GM12878 (cell line): ENCODE data around the gene SPDYE4.

Experiments
- CTCF ChIP-seq, 3 experiments: IDR thresholded peaks in 2 of 3; conservative IDR thresholded peaks in 1 of 3; 2 replicates each; pipeline ENCODE4 v1.5.1; 2011; ENCODE audit warnings: low read depth in 3 of 3, low read length in 3 of 3, mild to moderate bottlenecking in 3 of 3, control low read depth in 2 of 3, moderate library complexity in 2 of 3, inconsistent platforms in 1 of 3, mixed read lengths in 1 of 3; ENCODE audit not compliant: control insufficient read depth in 2 of 3, insufficient read depth in 1 of 3; ENCODE audit errors: extremely low read depth in 1 of 3
- EZH2 ChIP-seq: IDR thresholded peaks from 2 replicates; pipeline ENCODE4 v1.6.1; 2012; ENCODE audit warnings: low read depth, mild to moderate bottlenecking, control low read depth, inconsistent platforms, low read length, borderline replicate concordance; ENCODE audit not compliant: control insufficient read depth
- HDAC6 ChIP-seq: fragments of 200-600 bp; sonication (generic); IDR thresholded peaks from one replicate; pipeline ENCODE4 v1.8.0; 2017; ENCODE audit warnings: antibody characterized with exemption; ENCODE audit not compliant: unreplicated experiment
- JUND ChIP-seq: IDR thresholded peaks from 2 replicates; pipeline ENCODE4 v1.6.1; 2012; ENCODE audit warnings: low read depth, mild to moderate bottlenecking, low read length, improper control_type of control experiment, moderate library complexity
- MYC ChIP-seq: IDR thresholded peaks from 2 replicates; pipeline ENCODE4 v1.6.1; 2011; ENCODE audit warnings: mild to moderate bottlenecking, low read length, moderate library complexity, inconsistent platforms; ENCODE audit not compliant: insufficient read depth, insufficient replicate concordance, insufficient read length, severe bottlenecking
- NR2F1 ChIP-seq: fragments of 450-650 bp; conservative IDR thresholded peaks from 2 replicates; pipeline ENCODE4 v1.6.1; 2017; ENCODE audit warnings: mild to moderate bottlenecking
- POLR2AphosphoS2 ChIP-seq: IDR thresholded peaks from 2 replicates; pipeline ENCODE4 v1.6.1; 2011; ENCODE audit warnings: low read depth, mild to moderate bottlenecking, low read length, improper control_type of control experiment, moderate library complexity
- SIN3A ChIP-seq: IDR thresholded peaks from 2 replicates; pipeline ENCODE4 v1.6.1; 2012; ENCODE audit warnings: low read depth, low read length, improper control_type of control experiment
- SMC3 ChIP-seq: IDR thresholded peaks from 2 replicates; pipeline ENCODE4 v1.6.1; 2011; ENCODE audit warnings: low read length, improper control_type of control experiment, borderline replicate concordance
- SPI1 ChIP-seq: IDR thresholded peaks from 2 replicates; pipeline ENCODE4 v1.6.1; 2011; ENCODE audit warnings: low read depth, mild to moderate bottlenecking, low read length, moderate library complexity, borderline replicate concordance; ENCODE audit not compliant: insufficient read depth
- SUPT20H ChIP-seq: IDR thresholded peaks from 2 replicates; pipeline ENCODE4 v1.6.1; 2011; ENCODE audit warnings: low read depth, mild to moderate bottlenecking, low read length, moderate library complexity, borderline replicate concordance; ENCODE audit not compliant: control insufficient read depth
- TAF1 ChIP-seq: IDR thresholded peaks from 2 replicates; pipeline ENCODE4 v1.6.1; 2011; ENCODE audit warnings: mild to moderate bottlenecking, low read depth, low read length, borderline replicate concordance
- ZNF274 ChIP-seq: IDR thresholded peaks from one replicate; pipeline ENCODE4 v1.8.0; 2011; ENCODE audit not compliant: insufficient read length, insufficient read depth

DNA sequence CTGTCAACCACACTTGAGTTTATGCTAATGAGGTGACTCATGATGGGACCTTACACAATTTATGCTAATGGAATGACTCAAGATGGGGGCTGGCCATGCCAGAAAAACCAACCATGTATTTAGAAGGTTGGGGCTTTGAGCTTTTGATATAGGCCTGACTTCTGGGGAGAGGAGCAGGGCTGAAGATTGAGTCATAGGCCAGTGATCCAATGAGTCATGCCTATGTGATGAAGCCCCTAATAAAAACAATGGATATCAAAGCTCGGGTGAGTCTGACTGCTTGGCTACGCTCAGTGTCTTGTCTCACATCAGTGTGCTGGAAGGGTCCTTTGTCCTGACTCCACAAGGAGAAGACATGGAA lies 33.5 kb upstream of the SPDYE4 start:
- TF ChIP-seq CTCF (IDR thresholded peaks at IDR 0.05 in 2 of 3, conservative IDR thresholded peaks at IDR 0.05 in 1 of 3; ENCODE audit: control insufficient read depth in 2 of 3, extremely low read depth in 1 of 3, insufficient read depth in 1 of 3, low read depth in 3 of 3, low read length in 3 of 3) (no peak), EZH2 (no peak), SUPT20H (no peak), MYC (no peak), HDAC6 (no peak), POLR2AphosphoS2 (no peak), SMC3 (no peak), TAF1 (no peak), SPI1 (no peak), SIN3A (no peak), ZNF274 (no peak), JUND (no peak), NR2F1 (no peak)
